Small intestine (tissue), 7 donors: Measurements from ENCODE around the gene SETD4. TPM values are rescaled to one million over a fixed set of nuclear protein-coding genes. Genes with fewer than 3 reads are reported as not detected.
A peak's percentile ranks its signal among the peaks of the same experiment; 100 is the strongest.
"Not testable (repeated sequence)": the region's sequence is repeated elsewhere in the genome, so short reads cannot be mapped to it uniquely, and the experiment has no call there.

Experiments
- DNase-seq, 2 donors: peaks; one replicate each; pipeline versions ENCODE4 v3.0.0 to v3.0.0-alpha.2; 2013
- FAIRE-seq: peaks from 2 replicates; lab custom pipeline; 2012; peaks lifted over from hg19 to GRCh38; lab: Jason Lieb, UNC
- H3K27ac ChIP-seq, 3 donors: one replicate each; pipeline ENCODE4 v1.5.1; 2013; ENCODE audit warnings: low read length in 2 of 3, mild to moderate bottlenecking in 2 of 3, control low read depth in 1 of 3, inconsistent platforms in 1 of 3, low read depth in 1 of 3, moderate library complexity in 1 of 3
- H3K27me3 ChIP-seq, 3 donors: one replicate each; pipeline ENCODE4 v1.6.1; 2013; ENCODE audit warnings: low read length in 3 of 3, inconsistent platforms in 1 of 3; ENCODE audit not compliant: control insufficient read depth in 3 of 3, insufficient read depth in 3 of 3
- H3K36me3 ChIP-seq, 3 donors: one replicate each; pipeline ENCODE4 v1.6.1; 2013; ENCODE audit warnings: low read length in 3 of 3, inconsistent platforms in 1 of 3, low read depth in 1 of 3, mild to moderate bottlenecking in 1 of 3, moderate library complexity in 1 of 3; ENCODE audit not compliant: control insufficient read depth in 3 of 3, insufficient read depth in 2 of 3
- H3K4me1 ChIP-seq, 3 donors: one replicate each; pipeline ENCODE4 v1.6.1; 2013; ENCODE audit warnings: low read length in 2 of 3, inconsistent platforms in 1 of 3, low read depth in 1 of 3, mild to moderate bottlenecking in 1 of 3, moderate library complexity in 1 of 3; ENCODE audit not compliant: control insufficient read depth in 3 of 3, insufficient read depth in 2 of 3
- H3K4me3 ChIP-seq, 3 donors: one replicate each; pipeline ENCODE4 v1.5.1; 2013; ENCODE audit warnings: low read length in 3 of 3, control low read depth in 1 of 3, inconsistent platforms in 1 of 3, low read depth in 1 of 3, mild to moderate bottlenecking in 1 of 3, moderate library complexity in 1 of 3
- H3K9me3 ChIP-seq, 2 donors: one replicate each; pipeline ENCODE4 v1.6.1; 2013; ENCODE audit warnings: low read depth in 1 of 2, low read length in 1 of 2; ENCODE audit not compliant: control insufficient read depth in 2 of 2, insufficient read depth in 1 of 2
- WGBS, 3 donors: extraction: QIAGEN DNeasy Blood & Tissue Kit; methylation state at CpG; one replicate each; pipeline ENCODE4 v1.1.7; 2013; 5-methylcytosine and 5-hydroxymethylcytosine counted together
- polyA plus RNA-seq, 4 donors: library from polyadenylated mRNA; stranded (reverse) in 3 of 4; unstranded in 1 of 4; fragments of 200-250 nt in 3 of 4; fragments of 120-200 nt in 1 of 4; gene quantifications; one replicate each; pipeline versions ENCODE4 v1.2.1 to v1.2.3, GENCODE V29; 2013
- donor health status: healthy with polysubstance abuse.
- donor health status: control.
- donor health status: control.
- donor health status: Bipolar disorder and iron deficiency.
- donor health status: healthy.

The SETD4 gene
- polyA plus RNA-seq, 4 donors: 8.9 to 20.6 (median 15.1) TPM

DNA sequence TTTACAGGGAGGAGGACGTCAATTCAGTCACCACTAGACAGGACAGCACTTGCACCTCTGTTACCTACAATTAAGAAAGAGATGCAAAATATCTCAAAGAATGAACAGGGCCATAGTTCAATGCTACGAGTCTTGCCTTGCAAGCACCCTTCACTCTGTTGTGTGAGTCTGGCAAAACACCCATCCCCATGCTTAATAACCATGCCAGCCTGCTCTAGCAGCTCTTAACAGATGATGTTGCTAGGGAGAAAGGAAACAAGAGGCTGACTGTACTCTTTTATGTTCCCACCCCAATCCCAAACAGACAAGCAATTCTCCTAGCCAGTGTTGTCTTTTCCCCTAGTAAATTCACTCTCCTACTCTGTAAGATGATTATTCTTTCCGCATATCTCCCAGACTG is 14.8 kb upstream of the SETD4 start:
- 66 to 72% (median 70%) methylated on average over 3 of the region's 3 CpGs for WGBS, 3 donors
- FAIRE-seq: no peak
- H3K4me1 ChIP-seq: peaks cover 2 to 24% (median 9%) of the 10 kb centered on the region in 3 donors

DNA sequence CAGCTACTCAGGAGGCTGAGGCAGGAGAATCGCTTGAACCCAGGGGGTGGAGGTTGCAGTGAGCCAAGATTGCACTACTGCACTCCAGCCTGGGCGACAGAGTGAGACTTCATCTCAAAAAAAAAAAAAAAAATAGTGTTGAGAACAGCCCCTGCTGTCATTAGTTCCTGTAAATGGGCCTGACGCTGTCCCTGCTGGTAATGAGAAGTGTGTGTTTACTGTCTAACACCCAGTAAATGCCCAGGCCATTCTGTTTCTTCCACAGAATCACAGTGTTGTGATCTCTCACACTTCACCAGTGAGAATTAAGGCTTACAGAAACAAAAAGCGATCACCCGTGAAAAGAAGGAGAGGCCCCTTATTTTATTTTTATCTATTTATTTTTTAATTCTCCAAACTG is 13.6 kb upstream of the SETD4 start:
- peaks cover 0 to 15% (median 8%) of the 10 kb centered on the region in 3 donors for H3K36me3 ChIP-seq
- not testable (repeated sequence) for H3K27me3 ChIP-seq, H3K9me3 ChIP-seq, FAIRE-seq, DNase-seq
- WGBS, 3 donors: 83 to 88% (median 85%) methylated on average over 5 of the region's 5 CpGs
- H3K4me3 ChIP-seq: peak overlapping the region in 1 of 3 donors; percentile 39
- peak overlapping the region in 1 of 3 donors; percentile 70 for H3K27ac ChIP-seq
- peaks cover 6 to 25% (median 9%) of the 10 kb centered on the region in 3 donors for H3K4me1 ChIP-seq

More for the DNA sequence above, 14.8 kb upstream of the SETD4 start:
- peak in 1 of 2 donors; percentile 27 for DNase-seq
- Histone ChIP-seq H3K27me3 (no peaks in the 10 kb centered on the region), H3K9me3 (no peaks in the 10 kb centered on the region), H3K36me3 (peaks cover 0 to 15% (median 8%) of the 10 kb centered on the region in 3 donors), H3K4me3 (no peak overlapping the region), H3K27ac (peak overlapping the region in 1 of 3 donors; percentile 9)

DNA sequence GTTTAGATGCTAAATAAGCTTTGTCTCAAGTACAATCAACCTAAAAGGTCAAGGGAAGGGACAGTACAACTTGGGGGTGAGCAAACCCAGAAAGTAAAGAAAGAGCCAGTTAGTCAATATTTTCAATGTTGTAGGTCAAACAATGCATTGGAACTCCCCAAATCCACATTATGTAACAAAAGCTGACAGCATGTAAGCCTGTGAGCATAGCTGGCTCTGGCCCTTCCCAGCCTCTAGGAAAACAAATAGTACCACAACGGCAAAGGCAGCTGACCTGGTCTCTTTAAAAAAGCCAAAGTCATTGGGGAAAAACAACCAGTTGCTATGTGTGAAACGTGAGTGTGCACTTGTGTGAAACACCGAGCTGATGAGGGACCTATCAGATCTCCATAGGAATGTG is 12.9 kb upstream of the SETD4 start:
- Histone ChIP-seq H3K36me3 (peaks cover 0 to 15% (median 8%) of the 10 kb centered on the region in 3 donors), H3K27me3 (no peaks in the 10 kb centered on the region), H3K27ac (peak overlapping the region; percentile 3 to 70 (median 29)), H3K4me3 (peak overlapping the region in 1 of 3 donors; percentile 39), H3K9me3 (peaks cover 0 to 7% of the 10 kb centered on the region in 2 donors), H3K4me1 (peaks cover 6 to 25% (median 7%) of the 10 kb centered on the region in 3 donors)
- WGBS, 3 donors: 22 to 45% (median 24%) methylated on average over 3 of the region's 3 CpGs
- no peak for FAIRE-seq
- no peak for DNase-seq

DNA sequence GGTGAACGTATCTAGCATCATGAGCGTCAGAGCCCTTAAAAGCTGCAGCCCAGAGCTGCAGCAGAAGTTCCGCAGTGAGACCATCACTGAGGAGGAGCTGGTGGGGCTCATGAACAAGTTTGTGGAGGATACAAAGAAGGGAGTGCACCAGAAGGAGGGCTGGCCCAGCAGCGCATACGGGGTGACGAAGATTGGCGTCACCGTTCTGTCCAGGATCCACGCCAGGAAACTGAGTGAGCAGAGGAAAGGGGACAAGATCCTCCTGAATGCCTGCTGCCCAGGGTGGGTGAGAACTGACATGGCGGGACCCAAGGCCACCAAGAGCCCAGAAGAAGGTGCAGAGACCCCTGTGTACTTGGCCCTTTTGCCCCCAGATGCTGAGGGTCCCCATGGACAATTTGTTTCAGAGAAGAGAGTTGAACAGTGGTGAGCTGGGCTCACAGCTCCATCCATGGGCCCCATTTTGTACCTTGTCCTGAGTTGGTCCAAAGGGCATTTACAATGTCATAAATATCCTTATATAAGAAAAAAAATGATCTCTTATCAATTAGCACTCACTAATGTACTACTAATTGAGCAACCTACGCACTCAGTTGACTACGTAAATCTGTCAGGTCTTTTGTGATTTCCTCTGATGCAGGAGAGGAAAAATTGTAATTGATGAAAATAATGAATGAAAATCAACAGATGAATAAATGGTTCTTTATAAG is 12.3 kb upstream of the SETD4 start:
- Histone ChIP-seq H3K4me3 (peak overlapping the region in 1 of 3 donors; percentile 75), H3K4me1 (peaks cover 5 to 25% (median 6%) of the 10 kb centered on the region in 3 donors)
- DNase-seq: peak; percentile 57 to 87

DNA sequence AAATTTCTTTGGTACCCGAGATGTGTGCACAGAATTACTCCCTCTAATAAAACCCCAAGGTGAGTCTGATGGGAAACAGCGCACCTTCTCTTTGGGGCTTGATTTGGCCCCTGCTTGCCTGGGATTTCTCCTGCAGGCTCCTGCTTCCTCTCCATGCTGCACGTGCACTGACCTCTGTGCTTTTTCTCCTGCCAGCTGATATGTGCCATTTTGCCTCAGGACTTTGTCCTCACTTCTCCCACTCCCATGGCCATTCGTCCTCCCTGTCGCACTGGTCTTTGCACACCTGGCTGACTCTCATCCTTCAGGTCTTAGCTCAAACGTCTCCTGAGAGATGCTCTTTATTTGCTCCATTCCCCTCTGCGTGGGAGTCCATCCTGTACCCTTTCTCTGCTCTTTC is 10.7 kb upstream of the SETD4 start:
- H3K9me3 ChIP-seq: peaks cover 0 to 7% of the 10 kb centered on the region in 2 donors
- peak overlapping the region in 2 of 3 donors; percentile 24 to 75 for H3K4me3 ChIP-seq
- WGBS, 3 donors: 26 to 67% (median 40%) methylated on average over 7 of the region's 7 CpGs
- H3K27ac ChIP-seq: peak overlapping the region; percentile 51 to 87 (median 57)
- H3K36me3 ChIP-seq: peaks cover 0 to 15% (median 8%) of the 10 kb centered on the region in 3 donors
- H3K4me1 ChIP-seq: peaks cover 3 to 25% (median 6%) of the 10 kb centered on the region in 3 donors
- peak; percentile 69 to 87 for DNase-seq
- H3K27me3 ChIP-seq: no peaks in the 10 kb centered on the region
- FAIRE-seq: no peak

More for the DNA sequence above, 12.3 kb upstream of the SETD4 start:
- Histone ChIP-seq H3K9me3 (peaks cover 0 to 7% of the 10 kb centered on the region in 2 donors), H3K27me3 (no peaks in the 10 kb centered on the region), H3K36me3 (peaks cover 0 to 15% (median 8%) of the 10 kb centered on the region in 3 donors), H3K27ac (peak overlapping the region; percentile 29 to 87 (median 56))
- no peak for FAIRE-seq
- 42 to 89% (median 56%) methylated on average over 12 of the region's 12 CpGs for WGBS, 3 donors

DNA sequence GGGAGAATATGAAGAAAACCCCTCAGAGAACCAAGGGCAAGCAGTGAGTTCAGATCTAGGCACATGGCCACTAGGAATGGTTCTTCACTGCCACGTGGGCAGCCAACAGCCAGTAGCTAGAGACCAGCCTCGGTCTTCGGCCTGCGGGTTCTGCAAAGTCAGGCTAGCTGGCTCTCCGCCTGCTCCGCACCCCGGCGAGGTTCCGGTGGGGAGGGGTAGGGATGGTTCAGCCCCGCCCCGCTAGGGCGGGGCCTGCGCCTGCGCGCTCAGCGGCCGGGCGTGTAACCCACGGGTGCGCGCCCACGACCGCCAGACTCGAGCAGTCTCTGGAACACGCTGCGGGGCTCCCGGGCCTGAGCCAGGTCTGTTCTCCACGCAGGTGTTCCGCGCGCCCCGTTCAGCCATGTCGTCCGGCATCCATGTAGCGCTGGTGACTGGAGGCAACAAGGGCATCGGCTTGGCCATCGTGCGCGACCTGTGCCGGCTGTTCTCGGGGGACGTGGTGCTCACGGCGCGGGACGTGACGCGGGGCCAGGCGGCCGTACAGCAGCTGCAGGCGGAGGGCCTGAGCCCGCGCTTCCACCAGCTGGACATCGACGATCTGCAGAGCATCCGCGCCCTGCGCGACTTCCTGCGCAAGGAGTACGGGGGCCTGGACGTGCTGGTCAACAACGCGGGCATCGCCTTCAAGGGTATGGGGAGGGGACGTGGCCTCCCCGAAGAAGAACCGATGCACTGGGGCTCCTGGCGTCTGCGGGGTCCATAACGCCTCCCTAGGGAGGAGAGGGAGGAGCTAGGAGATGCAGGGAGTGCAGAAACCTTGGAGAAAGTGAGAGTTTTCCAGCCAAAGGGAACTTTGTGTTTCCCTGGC is 9.6 kb upstream of the SETD4 start, which contains the start of gene CBR1:
TSS of gene CBR1 (plus strand) at position 312 of the 871 bp plus-strand sequence. CDS start at position 404, 92 bp downstream.
- Histone ChIP-seq H3K27me3 (no peaks in the 10 kb centered on the region), H3K4me1 (peaks cover 3 to 33% (median 6%) of the 10 kb centered on the region in 3 donors), H3K4me3 (peak within 1 kb of the TSS; percentile 39 to 75 (median 58)), H3K27ac (peak within 1 kb of the TSS; percentile 57 to 87 (median 67)), H3K36me3 (peaks cover 0 to 15% (median 8%) of the 10 kb centered on the region in 3 donors), H3K9me3 (peaks cover 0 to 7% of the 10 kb centered on the region in 2 donors)
- FAIRE-seq (no peak), DNase-seq (peak; percentile 91 to 97)
- 1 to 2% (median 1%) methylated on average over 67 to 71 of the region's 71 CpGs for WGBS, 3 donors

DNA sequence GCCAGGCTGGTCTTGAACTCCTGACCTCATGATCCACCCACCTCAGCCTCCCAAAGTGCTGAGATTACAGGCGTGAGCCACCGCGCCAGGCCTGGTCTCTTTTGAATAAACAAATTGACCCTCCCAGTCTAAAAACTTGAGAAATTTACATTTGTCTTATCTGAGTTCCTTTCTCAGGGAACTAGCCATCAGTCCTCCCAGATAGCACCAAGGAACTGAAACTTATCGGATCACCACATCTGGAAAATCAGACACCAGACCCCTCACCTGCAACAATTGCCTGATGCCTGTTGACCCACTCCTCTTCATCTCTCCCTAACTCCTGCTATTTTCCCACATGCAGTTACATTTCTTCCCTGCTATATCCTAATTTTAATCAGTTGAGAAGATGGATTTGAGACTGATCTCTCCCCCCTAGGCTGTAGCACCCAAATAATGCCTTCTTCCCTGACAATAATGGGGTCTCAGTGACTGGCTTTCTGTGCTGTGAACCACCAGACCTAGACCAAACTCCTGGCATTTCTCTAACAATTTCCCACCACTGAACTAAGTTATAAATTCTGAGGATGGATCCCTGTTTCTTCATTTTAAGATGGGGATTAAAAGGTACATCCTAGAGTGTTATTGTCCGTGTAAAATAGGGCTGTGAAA is 8.5 kb upstream of the SETD4 start:
- DNase-seq (no peak), FAIRE-seq (no peak)
- Histone ChIP-seq H3K36me3 (peaks cover 0 to 15% (median 8%) of the 10 kb centered on the region in 3 donors), H3K27me3 (no peaks in the 10 kb centered on the region), H3K27ac (peak overlapping the region in 2 of 3 donors; percentile 50 to 55), H3K4me1 (peaks cover 3 to 39% (median 6%) of the 10 kb centered on the region in 3 donors), H3K4me3 (no peak overlapping the region), H3K9me3 (peaks cover 0 to 7% of the 10 kb centered on the region in 2 donors)
- 96 to 99% (median 98%) methylated on average over 5 of the region's 5 CpGs for WGBS, 3 donors
